Vagina (tissue), 2 donors: ENCODE results near the gene CD81. TPM values are rescaled to one million over a fixed set of nuclear protein-coding genes. Genes with fewer than 3 reads are reported as not detected.

Source experiments
- DNase-seq, 2 donors: peaks; one replicate each; pipeline ENCODE4 v3.0.0-alpha.2; 2017; ENCODE audit errors: extremely low spot score in 2 of 2
- H3K27ac ChIP-seq: fragments of 200-600 bp; sonication (generic); one replicate; pipeline ENCODE4 v1.5.1; 2019
- H3K27me3 ChIP-seq: fragments of 200-600 bp; sonication (generic); one replicate; pipeline ENCODE4 v1.5.1; 2019
- H3K36me3 ChIP-seq, 2 donors: fragments of 200-600 bp; sonication (generic); one replicate each; pipeline ENCODE4 v1.5.1; 2017 to 2019
- H3K4me1 ChIP-seq: fragments of 200-600 bp; sonication (generic); one replicate; pipeline ENCODE4 v1.5.1; 2019
- H3K4me3 ChIP-seq, 2 donors: fragments of 200-600 bp; sonication (generic); 1 replicate in 1 of 2; 2 replicates in 1 of 2; pipeline ENCODE4 v1.5.1; 2016 to 2019
- H3K9me3 ChIP-seq: fragments of 200-600 bp; sonication (generic); one replicate; pipeline ENCODE4 v1.5.1; 2019
- CTCF ChIP-seq, 3 experiments: fragments of 450-650 bp in 2 of 3; fragments of 200-600 bp in 1 of 3; sonication (generic) in 1 of 3; IDR thresholded peaks; one replicate each; pipeline ENCODE4 v1.5.1; 2017 to 2019; ENCODE audit warnings: antibody characterized with exemption in 3 of 3, mild to moderate bottlenecking in 2 of 3, moderate library complexity in 2 of 3
- POLR2A ChIP-seq, 2 donors: fragments of 450-650 bp; IDR thresholded peaks; one replicate each; pipeline ENCODE4 v1.6.1; 2017; ENCODE audit warnings: antibody characterized with exemption in 2 of 2, mild to moderate bottlenecking in 2 of 2, moderate library complexity in 2 of 2
- POLR2AphosphoS5 ChIP-seq, 2 donors: sonication (generic); formaldehyde crosslinking; IDR thresholded peaks; one replicate each; pipeline ENCODE4 v1.9.0; 2017; ENCODE audit warnings: antibody characterized with exemption in 2 of 2, mild to moderate bottlenecking in 2 of 2, low read depth in 1 of 2; ENCODE audit not compliant: insufficient read depth in 1 of 2
- intact Hi-C: fragments of 100-400 bp; cut with DNase I; formaldehyde crosslinking; loops from one replicate; pipeline ENCODE4 v1.15.1; 2023
- total RNA-seq: library from RNA; depleted of rRNA; stranded (reverse); fragments of >200 nt; gene quantifications from one replicate; pipeline ENCODE4 v1.2.3, GENCODE V29; 2016

CD81 gene
- total RNA-seq, 1 donor from 2014 or later, result 526 TPM

GRCh38 chr11:2394818-2395105 is 17.7 kb downstream of the CD81 start:
- Histone ChIP-seq H3K9me3 (no peaks in the 10 kb centered on the region), H3K36me3 (peaks cover 0 to 53% of the 10 kb centered on the region in 2 donors), H3K4me1 (peaks cover 49% of the 10 kb centered on the region), H3K27ac (no peak overlapping the region), H3K27me3 (no peaks in the 10 kb centered on the region), H3K4me3 (no peak overlapping the region)
- TF ChIP-seq POLR2AphosphoS5 (IDR thresholded peaks at IDR 0.05; ENCODE audit: insufficient read depth in 1 of 2, low read depth in 1 of 2) (no peak), POLR2A (IDR thresholded peaks at IDR 0.05) (no peak), CTCF (IDR thresholded peaks at IDR 0.05) (no peak)
- intact Hi-C loops, result loop anchor here (5.0 kb wide), 1 partner anchor 87 kb away; no protein-coding TSS in a partner anchor
- DNase-seq, result no peak

GRCh38 chr11:2395211-2395730 is 18.2 kb downstream of the CD81 start:
- H3K9me3 ChIP-seq, result no peaks in the 10 kb centered on the region
- H3K27ac ChIP-seq, result no peak overlapping the region
- H3K4me3 ChIP-seq, result no peak overlapping the region
- H3K4me1 ChIP-seq, result peaks cover 45% of the 10 kb centered on the region
- H3K36me3 ChIP-seq, result peaks cover 0 to 53% of the 10 kb centered on the region in 2 donors
- no peak for DNase-seq
- no peak for TF ChIP-seq CTCF (IDR thresholded peaks at IDR 0.05)
- no peak for TF ChIP-seq POLR2A (IDR thresholded peaks at IDR 0.05)
- TF ChIP-seq POLR2AphosphoS5 (IDR thresholded peaks at IDR 0.05; ENCODE audit: insufficient read depth in 1 of 2, low read depth in 1 of 2), result no peak
- H3K27me3 ChIP-seq, result no peaks in the 10 kb centered on the region
- intact Hi-C loops, result loop anchor here (5.0 kb wide), 1 partner anchor 88 kb away; no protein-coding TSS in a partner anchor

- Histone ChIP-seq H3K9me3 (no peaks in the 10 kb centered on the region), H3K27me3 (no peaks in the 10 kb centered on the region), H3K4me1 (peaks cover 39% of the 10 kb centered on the region), H3K36me3 (peaks cover 0 to 53% of the 10 kb centered on the region in 2 donors), H3K4me3 (no peak overlapping the region), H3K27ac (no peak overlapping the region)
- intact Hi-C loops, result loop anchor here (5.0 kb wide), 1 partner anchor 89 kb away; no protein-coding TSS in a partner anchor
- TF ChIP-seq CTCF (IDR thresholded peaks at IDR 0.05) (no peak), POLR2A (IDR thresholded peaks at IDR 0.05) (no peak), POLR2AphosphoS5 (IDR thresholded peaks at IDR 0.05; ENCODE audit: insufficient read depth in 1 of 2, low read depth in 1 of 2) (no peak)
- no peak for DNase-seq
These were observed 18.7 kb downstream of the CD81 start for GRCh38 chr11:2395856-2396255.

- Histone ChIP-seq H3K27ac (no peak overlapping the region), H3K9me3 (no peaks in the 10 kb centered on the region), H3K36me3 (peaks cover 0 to 53% of the 10 kb centered on the region in 2 donors), H3K4me1 (peaks cover 39% of the 10 kb centered on the region), H3K4me3 (no peak overlapping the region), H3K27me3 (no peaks in the 10 kb centered on the region)
- intact Hi-C loops, result loop anchor here (5.0 kb wide), 1 partner anchor 89 kb away; no protein-coding TSS in a partner anchor
- no peak for DNase-seq
- TF ChIP-seq POLR2AphosphoS5 (IDR thresholded peaks at IDR 0.05; ENCODE audit: insufficient read depth in 1 of 2, low read depth in 1 of 2) (no peak), POLR2A (IDR thresholded peaks at IDR 0.05) (no peak), CTCF (IDR thresholded peaks at IDR 0.05) (no peak)
These were observed 19.4 kb downstream of the CD81 start for GRCh38 chr11:2396471-2396870.

- H3K4me3 ChIP-seq, result no peak overlapping the region
- H3K27me3 ChIP-seq, result no peaks in the 10 kb centered on the region
- no peak for TF ChIP-seq POLR2AphosphoS5 (IDR thresholded peaks at IDR 0.05; ENCODE audit: insufficient read depth in 1 of 2, low read depth in 1 of 2)
- no peak for TF ChIP-seq POLR2A (IDR thresholded peaks at IDR 0.05)
- TF ChIP-seq CTCF (IDR thresholded peaks at IDR 0.05), result no peak
- no peaks in the 10 kb centered on the region for H3K9me3 ChIP-seq
- H3K4me1 ChIP-seq, result peaks cover 39% of the 10 kb centered on the region
- H3K36me3 ChIP-seq, result peaks cover 0 to 53% of the 10 kb centered on the region in 2 donors
- intact Hi-C loops, result loop anchor here (5.0 kb wide), 1 partner anchor 90 kb away; no protein-coding TSS in a partner anchor
- no peak for DNase-seq
- H3K27ac ChIP-seq, result no peak overlapping the region
These were observed 19.9 kb downstream of the CD81 start for GRCh38 chr11:2397005-2397404.
